Activated naive CD4-positive, alpha-beta T cell treated with anti-CD3 and anti-CD28 coated beads for 36 hours (primary cell): ENCODE data around the gene HSFX3. TPM values are rescaled to one million over a fixed set of nuclear protein-coding genes. Genes with fewer than 3 reads are reported as not detected.
"Not testable (repeated sequence)": the region's sequence is repeated elsewhere in the genome, so short reads cannot be mapped to it uniquely, and the experiment has no call there.

Experiments
- CTCF ChIA-PET: fragments of 350-600 bp; sonication (Branson Sonifier 250); formaldehyde crosslinking; loops from one replicate; lab custom pipeline; 2021; ENCODE audit warnings: antibody characterized with exemption; lab: Charles Lee
- DNase-seq: peaks from one replicate; pipeline ENCODE4 v3.0.0-alpha.2; 2020
- H3K27ac Mint-ChIP-seq: one replicate; pipeline ENCODE4 v1.8.0; 2021; ENCODE audit warnings: mild to moderate bottlenecking, mixed read lengths
- H3K27me3 Mint-ChIP-seq: one replicate; pipeline ENCODE4 v1.8.0; 2021; ENCODE audit warnings: low read depth, mixed read lengths
- H3K36me3 Mint-ChIP-seq: one replicate; pipeline ENCODE4 v1.8.0; 2021; ENCODE audit warnings: low read depth, mixed read lengths
- H3K4me1 Mint-ChIP-seq: one replicate; pipeline ENCODE4 v1.8.0; 2021; ENCODE audit warnings: low read depth, mixed read lengths
- H3K4me3 Mint-ChIP-seq: one replicate; pipeline ENCODE4 v1.8.0; 2021; ENCODE audit warnings: mild to moderate bottlenecking, moderate library complexity, mixed read lengths
- H3K9me3 Mint-ChIP-seq: one replicate; pipeline ENCODE4 v1.8.0; 2021; ENCODE audit warnings: mixed read lengths
- intact Hi-C: fragments of 100-400 bp; cut with micrococcal nuclease; formaldehyde crosslinking; loops from one replicate; pipeline ENCODE4 v1.15.1; 2023
- total RNA-seq, 2 experiments: library from RNA; stranded (reverse); gene quantifications; one replicate each; pipeline ENCODE4 v1.2.3, GENCODE V29; 2021

HSFX3 gene
- total RNA-seq, 2 experiments from 2014 or later: not detected

- Mint-ChIP-seq H3K4me1 (peaks cover 2% of the 10 kb centered on the region), H3K27me3 (no peaks in the 10 kb centered on the region), H3K9me3 (no peaks in the 10 kb centered on the region), H3K27ac (peak overlapping the region; percentile 99), H3K4me3 (peak overlapping the region; percentile 91), H3K36me3 (peaks cover under 1% of the 10 kb centered on the region)
- CTCF ChIA-PET: interaction anchor here (1.1 kb wide), 1 partner anchor 30 kb away, joined by 3 read pairs; no protein-coding TSS in a partner anchor
- DNase-seq: peak; percentile 92
- intact Hi-C loops: loop anchor here (1.0 to 10.0 kb wide), 6 partner anchors 35 to 1629 kb away; partner anchors contain the start of genes FMR1, IDS, MAMLD1 and MTM1
Observed at GRCh38 chrX:149540131-149540620, 9.5 kb downstream of the HSFX3 start.

- Mint-ChIP-seq H3K9me3 (no peaks in the 10 kb centered on the region), H3K27ac (peak overlapping the region; percentile 73), H3K27me3 (no peaks in the 10 kb centered on the region), H3K4me3 (peak overlapping the region; percentile 79), H3K36me3 (no peaks in the 10 kb centered on the region), H3K4me1 (peaks cover 2% of the 10 kb centered on the region)
- DNase-seq: peak; percentile 92
- CTCF ChIA-PET: interaction anchor here (0.8 to 1.1 kb wide), 2 partner anchors 28 to 29 kb away, joined by 3 to 4 read pairs; no protein-coding TSS in a partner anchor
- intact Hi-C loops: loop anchor here (1.0 to 10.0 kb wide), 6 partner anchors 34 to 1628 kb away; partner anchors contain the start of genes FMR1, IDS, MAMLD1 and MTM1
Observed at GRCh38 chrX:149539283-149540130, 10.2 kb downstream of the HSFX3 start.

- DNase-seq, H3K9me3 Mint-ChIP-seq, CTCF ChIA-PET, H3K27me3 Mint-ChIP-seq, H3K36me3 Mint-ChIP-seq, intact Hi-C loops, H3K4me1 Mint-ChIP-seq, H3K4me3 Mint-ChIP-seq, H3K27ac Mint-ChIP-seq: not testable (repeated sequence)
Observed at GRCh38 chrX:149537474-149537873, 12.2 kb downstream of the HSFX3 start.

GRCh38 chrX:149534926-149535602 is 14.7 kb downstream of the HSFX3 start:
- H3K4me3 Mint-ChIP-seq, H3K36me3 Mint-ChIP-seq, H3K27me3 Mint-ChIP-seq, H3K27ac Mint-ChIP-seq, DNase-seq, H3K9me3 Mint-ChIP-seq, intact Hi-C loops, CTCF ChIA-PET: not testable (repeated sequence)
- peaks cover 15% of the 10 kb centered on the region for H3K4me1 Mint-ChIP-seq

- H3K9me3 Mint-ChIP-seq, CTCF ChIA-PET, H3K4me3 Mint-ChIP-seq, intact Hi-C loops, H3K27ac Mint-ChIP-seq, H3K27me3 Mint-ChIP-seq, H3K36me3 Mint-ChIP-seq, DNase-seq: not testable (repeated sequence)
- H3K4me1 Mint-ChIP-seq: peaks cover 15% of the 10 kb centered on the region
Observed at GRCh38 chrX:149533999-149534398, 15.7 kb downstream of the HSFX3 start.

- peaks cover 15% of the 10 kb centered on the region for H3K4me1 Mint-ChIP-seq
- DNase-seq, H3K27me3 Mint-ChIP-seq, H3K4me3 Mint-ChIP-seq, intact Hi-C loops, H3K9me3 Mint-ChIP-seq, H3K36me3 Mint-ChIP-seq, CTCF ChIA-PET, H3K27ac Mint-ChIP-seq: not testable (repeated sequence)
Observed at GRCh38 chrX:149532868-149533267, 16.9 kb downstream of the HSFX3 start.

- H3K27me3 Mint-ChIP-seq: no peaks in the 10 kb centered on the region
- peaks cover 19% of the 10 kb centered on the region for H3K4me1 Mint-ChIP-seq
- H3K27ac Mint-ChIP-seq: no peak overlapping the region
- intact Hi-C loops: no loop called here
- H3K4me3 Mint-ChIP-seq: no peak overlapping the region
- CTCF ChIA-PET: interaction anchor here (0.6 kb wide), 1 partner anchor 61 kb away, joined by 3 read pairs; no protein-coding TSS in a partner anchor
- H3K9me3 Mint-ChIP-seq: no peaks in the 10 kb centered on the region
- DNase-seq: no peak
- H3K36me3 Mint-ChIP-seq: peaks cover 2% of the 10 kb centered on the region
Observed at GRCh38 chrX:149531599-149531998, 18.1 kb downstream of the HSFX3 start.

GRCh38 chrX:149528381-149528780 is 21.3 kb downstream of the HSFX3 start:
- H3K4me3 Mint-ChIP-seq: no peak overlapping the region

GRCh38 chrX:149527705-149528104 is 22.0 kb downstream of the HSFX3 start:
- Mint-ChIP-seq H3K4me1 (peaks cover 28% of the 10 kb centered on the region), H3K27me3 (no peaks in the 10 kb centered on the region), H3K27ac (no peak overlapping the region), H3K36me3 (peaks cover 2% of the 10 kb centered on the region), H3K4me3 (no peak overlapping the region), H3K9me3 (no peaks in the 10 kb centered on the region)
- CTCF ChIA-PET: interaction anchor here (0.8 to 3.3 kb wide), 2 partner anchors 15 to 26 kb away, joined by 3 to 12 read pairs; no protein-coding TSS in a partner anchor
- DNase-seq: peak; percentile 47
- intact Hi-C loops: loop anchor here (5.0 kb wide), 2 partner anchors 105 to 300 kb away; partner anchors contain the start of gene TMEM185A

More at GRCh38 chrX:149528381-149528780, 21.3 kb downstream of the HSFX3 start:
- CTCF ChIA-PET: interaction anchor here (0.7 to 3.3 kb wide), 4 partner anchors 16 to 309 kb away, joined by 3 to 12 read pairs (median 4); no protein-coding TSS in a partner anchor
- Mint-ChIP-seq H3K4me1 (peaks cover 28% of the 10 kb centered on the region), H3K36me3 (peaks cover 2% of the 10 kb centered on the region), H3K9me3 (no peaks in the 10 kb centered on the region), H3K27ac (no peak overlapping the region), H3K27me3 (no peaks in the 10 kb centered on the region)
- no peak for DNase-seq
- intact Hi-C loops: loop anchor here (5.0 kb wide), 2 partner anchors 104 to 299 kb away; partner anchors contain the start of gene TMEM185A

GRCh38 chrX:149526318-149527033 is 23.2 kb downstream of the HSFX3 start:
- H3K27me3 Mint-ChIP-seq, H3K4me3 Mint-ChIP-seq, H3K9me3 Mint-ChIP-seq, DNase-seq, H3K36me3 Mint-ChIP-seq: not testable (repeated sequence)
- Mint-ChIP-seq H3K4me1 (peaks cover 26% of the 10 kb centered on the region), H3K27ac (peak overlapping the region; percentile 73)
- CTCF ChIA-PET: interaction anchor here (0.7 kb wide), 1 partner anchor 21 kb away, joined by 3 read pairs; no protein-coding TSS in a partner anchor
- intact Hi-C loops: loop anchor here (5.0 kb wide), 2 partner anchors 106 to 301 kb away; partner anchors contain the start of gene TMEM185A

GRCh38 chrX:149525903-149526302 is 23.8 kb downstream of the HSFX3 start:
- intact Hi-C loops: loop anchor here (5.0 kb wide), 2 partner anchors 106 to 301 kb away; partner anchors contain the start of gene TMEM185A
- not testable (repeated sequence) for H3K4me3 Mint-ChIP-seq
- peaks cover 28% of the 10 kb centered on the region for H3K4me1 Mint-ChIP-seq

More at GRCh38 chrX:149525903-149526302, 23.8 kb downstream of the HSFX3 start:
- H3K36me3 Mint-ChIP-seq, H3K9me3 Mint-ChIP-seq, CTCF ChIA-PET, DNase-seq, H3K27me3 Mint-ChIP-seq: not testable (repeated sequence)
- H3K27ac Mint-ChIP-seq: peak overlapping the region; percentile 73
